Naive B cell (primary cell): ENCODE results near the gene CPA1. TPM values are rescaled to one million over a fixed set of nuclear protein-coding genes. Genes with fewer than 3 reads are reported as not detected.
A peak's percentile ranks its signal among the peaks of the same experiment; 100 is the strongest.

Experiments
- ATAC-seq, 2 donors: fragments of 150-1000 bp; cut with Tn5 transposase; 2 replicates each; pipeline ENCODE4 v1.10.0; 2021; ENCODE audit warnings: low read depth in 2 of 2, mild to moderate bottlenecking in 2 of 2, moderate library complexity in 2 of 2
- DNase-seq: peaks from one replicate; pipeline ENCODE4 v3.0.0; 2022
- H3K27ac Mint-ChIP-seq, 6 donors: one replicate each; pipeline ENCODE4 v1.8.0; 2020 to 2022; ENCODE audit warnings: mild to moderate bottlenecking in 6 of 6, mixed read lengths in 6 of 6, moderate library complexity in 5 of 6, inconsistent platforms in 2 of 6
- H3K27me3 Mint-ChIP-seq, 3 donors: one replicate each; pipeline ENCODE4 v1.8.0; 2021 to 2022; ENCODE audit warnings: mixed read lengths in 3 of 3, mild to moderate bottlenecking in 1 of 3
- H3K36me3 Mint-ChIP-seq, 2 donors: one replicate each; pipeline ENCODE4 v1.8.0; 2020 to 2022; ENCODE audit warnings: mixed read lengths in 2 of 2, inconsistent platforms in 1 of 2, mild to moderate bottlenecking in 1 of 2
- H3K4me1 Mint-ChIP-seq, 3 donors: one replicate each; pipeline ENCODE4 v1.8.0; 2020 to 2022; ENCODE audit warnings: mixed read lengths in 3 of 3, inconsistent platforms in 1 of 3, mild to moderate bottlenecking in 1 of 3, moderate library complexity in 1 of 3
- H3K4me3 Mint-ChIP-seq, 8 donors: one replicate each; pipeline ENCODE4 v1.8.0; 2020 to 2022; ENCODE audit warnings: mild to moderate bottlenecking in 8 of 8, mixed read lengths in 8 of 8, moderate library complexity in 8 of 8, inconsistent platforms in 2 of 8
- H3K9me3 Mint-ChIP-seq, 7 donors: one replicate each; pipeline ENCODE4 v1.8.0; 2020 to 2022; ENCODE audit warnings: mixed read lengths in 7 of 7, mild to moderate bottlenecking in 5 of 7, inconsistent platforms in 2 of 7, moderate library complexity in 1 of 7
- polyA plus RNA-seq, 6 donors: library from polyadenylated mRNA; unstranded; fragments of 300-500 nt; fragmentation: Illumina TruSeq; gene quantifications; one replicate each; pipeline ENCODE4 v1.2.3, GENCODE V29; 2021; ENCODE audit warnings: low read depth in 6 of 6

Gene CPA1
- polyA plus RNA-seq, 6 donors from 2014 or later = not detected

GRCh38 chr7:130398526-130399090 lies 18.3 kb downstream of the CPA1 start:
- peaks cover 4 to 11% (median 10%) of the 10 kb centered on the region in 3 donors for H3K4me1 Mint-ChIP-seq
- DNase-seq = no peak
- H3K9me3 Mint-ChIP-seq = no peaks in the 10 kb centered on the region
- H3K4me3 Mint-ChIP-seq = no peak overlapping the region
- peaks cover 0 to 10% of the 10 kb centered on the region in 2 donors for H3K36me3 Mint-ChIP-seq
- peak overlapping the region in 1 of 6 donors; percentile 60 for H3K27ac Mint-ChIP-seq
- no peaks in the 10 kb centered on the region for H3K27me3 Mint-ChIP-seq
- ATAC-seq = no peak

- H3K36me3 Mint-ChIP-seq = peaks cover 0 to 10% of the 10 kb centered on the region in 2 donors
- H3K27ac Mint-ChIP-seq = peak overlapping the region in 1 of 6 donors; percentile 44
- ATAC-seq (no peak), DNase-seq (no peak)
- no peaks in the 10 kb centered on the region for H3K9me3 Mint-ChIP-seq
- no peaks in the 10 kb centered on the region for H3K4me1 Mint-ChIP-seq
- no peak overlapping the region for H3K4me3 Mint-ChIP-seq
- H3K27me3 Mint-ChIP-seq = no peaks in the 10 kb centered on the region
Observed at GRCh38 chr7:130400120-130400572, 19.9 kb downstream of the CPA1 start.

DNA sequence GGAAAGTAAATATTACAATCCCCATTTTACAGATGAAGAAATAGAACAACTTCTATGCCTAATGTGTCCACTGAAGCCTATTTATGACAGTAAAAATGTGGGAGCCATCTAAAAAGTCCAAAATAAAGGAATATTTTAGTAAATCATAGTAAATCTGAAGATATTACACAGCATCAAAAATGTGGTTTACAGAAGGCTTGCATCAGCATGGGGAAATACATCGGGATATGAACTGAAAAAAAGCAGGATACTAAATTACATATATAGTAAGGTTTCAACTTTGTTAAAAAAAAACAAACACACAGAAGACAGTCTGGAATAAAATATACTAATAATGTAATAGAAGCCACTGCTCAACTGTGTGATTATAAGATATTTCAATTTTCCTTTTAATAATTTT lies 20.8 kb downstream of the CPA1 start:
- Mint-ChIP-seq H3K27me3 (no peaks in the 10 kb centered on the region), H3K27ac (no peak overlapping the region), H3K4me3 (no peak overlapping the region), H3K36me3 (peaks cover 0 to 10% of the 10 kb centered on the region in 2 donors), H3K9me3 (no peaks in the 10 kb centered on the region), H3K4me1 (no peaks in the 10 kb centered on the region)
- no peak for ATAC-seq
- no peak for DNase-seq

DNA sequence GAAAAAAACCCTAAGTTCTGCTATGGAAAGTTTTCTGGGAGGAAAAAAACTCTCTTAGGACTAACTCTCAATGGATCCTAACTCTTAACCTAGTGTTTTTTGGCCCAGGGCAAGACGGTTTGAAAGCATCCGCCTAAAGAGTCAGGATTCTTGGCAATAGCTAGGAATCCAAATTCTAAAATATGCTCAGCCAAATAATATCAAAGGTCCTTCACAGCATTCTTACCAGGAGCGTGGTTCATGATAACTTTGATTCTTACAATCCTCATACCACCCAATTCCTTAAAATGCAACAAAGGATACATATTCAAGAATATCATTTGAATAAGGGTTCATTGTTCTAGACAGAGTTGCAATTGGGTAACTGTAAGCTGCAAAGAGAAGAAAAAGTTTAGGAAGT lies 21.3 kb downstream of the CPA1 start:
- Mint-ChIP-seq H3K27ac (no peak overlapping the region), H3K36me3 (peaks cover 0 to 10% of the 10 kb centered on the region in 2 donors), H3K9me3 (no peaks in the 10 kb centered on the region), H3K27me3 (no peaks in the 10 kb centered on the region), H3K4me1 (no peaks in the 10 kb centered on the region), H3K4me3 (no peak overlapping the region)
- DNase-seq = no peak
- ATAC-seq = no peak

DNA sequence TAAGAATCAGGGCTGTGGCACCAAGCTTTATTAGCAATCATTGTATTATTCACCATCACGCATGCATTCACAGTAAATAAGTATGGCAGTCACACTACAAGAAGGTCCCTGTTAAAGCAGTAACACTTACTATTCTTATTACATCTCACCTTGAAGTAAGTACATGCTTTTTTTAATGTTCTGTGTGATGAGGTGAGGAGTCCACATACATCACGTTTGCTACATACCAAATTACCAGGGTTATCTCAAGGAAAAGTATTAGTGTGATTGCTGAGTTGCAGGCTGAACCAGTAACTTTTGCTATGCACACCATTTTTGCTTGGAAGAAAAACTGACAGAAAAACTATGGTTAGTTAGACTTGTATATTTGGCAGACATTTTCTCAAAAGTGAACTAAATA lies 24.7 kb downstream of the CPA1 start:
- peaks cover 0 to 5% of the 10 kb centered on the region in 2 donors for H3K36me3 Mint-ChIP-seq
- no peaks in the 10 kb centered on the region for H3K9me3 Mint-ChIP-seq

DNA sequence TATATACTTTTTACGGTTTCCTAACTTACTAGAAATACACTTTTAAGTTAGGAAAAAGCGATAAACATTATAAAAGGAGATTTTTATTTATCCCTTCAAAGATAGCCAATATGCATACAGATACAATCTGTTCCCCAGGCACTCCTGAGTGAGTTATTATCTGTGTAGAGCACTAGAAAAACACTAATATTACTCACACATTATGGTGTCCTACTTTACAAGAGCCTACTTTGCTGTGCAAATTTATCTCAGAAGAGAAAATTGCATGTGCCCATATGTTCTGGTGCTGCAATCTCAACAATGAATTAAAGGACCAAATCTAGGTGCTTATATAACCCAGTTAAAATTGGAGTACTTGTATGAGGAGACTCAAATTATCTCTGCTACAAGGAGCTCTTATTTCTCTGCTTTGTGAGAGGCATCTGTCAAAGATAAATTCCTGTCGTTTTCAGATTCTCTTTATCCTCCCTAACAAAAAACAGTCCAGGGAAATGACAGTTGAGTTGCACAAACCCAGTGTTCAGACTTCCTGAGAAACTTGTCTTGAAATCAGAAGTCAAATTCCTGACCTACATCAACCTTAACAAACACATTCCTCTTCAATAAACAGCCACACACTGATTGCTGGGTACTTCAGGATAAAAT lies 28.9 kb downstream of the CPA1 start:
- Mint-ChIP-seq H3K4me3 (no peak overlapping the region), H3K27ac (no peak overlapping the region)

More for the DNA sequence above, 24.7 kb downstream of the CPA1 start:
- Mint-ChIP-seq H3K27me3 (no peaks in the 10 kb centered on the region), H3K4me1 (no peaks in the 10 kb centered on the region), H3K27ac (no peak overlapping the region), H3K4me3 (no peak overlapping the region)
- ATAC-seq (no peak), DNase-seq (no peak)

GRCh38 chr7:130409712-130410072 lies 29.4 kb downstream of the CPA1 start:
- Mint-ChIP-seq H3K9me3 (no peaks in the 10 kb centered on the region), H3K4me1 (no peaks in the 10 kb centered on the region), H3K4me3 (no peak overlapping the region)

More for the DNA sequence above, 28.9 kb downstream of the CPA1 start:
- no peaks in the 10 kb centered on the region for H3K36me3 Mint-ChIP-seq
- H3K4me1 Mint-ChIP-seq = no peaks in the 10 kb centered on the region
- no peaks in the 10 kb centered on the region for H3K9me3 Mint-ChIP-seq
- ATAC-seq = no peak
- H3K27me3 Mint-ChIP-seq = no peaks in the 10 kb centered on the region
- DNase-seq = no peak

GRCh38 chr7:130410868-130411541 lies 30.7 kb downstream of the CPA1 start:
- no peaks in the 10 kb centered on the region for H3K9me3 Mint-ChIP-seq
- peaks cover 0 to 5% (median 0%) of the 10 kb centered on the region in 3 donors for H3K4me1 Mint-ChIP-seq
- H3K4me3 Mint-ChIP-seq = no peak overlapping the region
- H3K27ac Mint-ChIP-seq = no peak overlapping the region
- DNase-seq (no peak), ATAC-seq (no peak)
- no peaks in the 10 kb centered on the region for H3K36me3 Mint-ChIP-seq
- H3K27me3 Mint-ChIP-seq = no peaks in the 10 kb centered on the region

More at GRCh38 chr7:130409712-130410072, 29.4 kb downstream of the CPA1 start:
- DNase-seq (no peak), ATAC-seq (no peak)
- Mint-ChIP-seq H3K36me3 (no peaks in the 10 kb centered on the region), H3K27me3 (no peaks in the 10 kb centered on the region), H3K27ac (peak overlapping the region in 1 of 6 donors; percentile 54)

- H3K4me1 Mint-ChIP-seq = peaks cover 0 to 5% (median 0%) of the 10 kb centered on the region in 3 donors
- H3K27ac Mint-ChIP-seq = no peak overlapping the region
- DNase-seq = no peak
- no peaks in the 10 kb centered on the region for H3K9me3 Mint-ChIP-seq
- ATAC-seq = no peak
- no peaks in the 10 kb centered on the region for H3K36me3 Mint-ChIP-seq
- H3K27me3 Mint-ChIP-seq = no peaks in the 10 kb centered on the region
- H3K4me3 Mint-ChIP-seq = no peak overlapping the region
Observed at GRCh38 chr7:130413201-130413600, 32.9 kb downstream of the CPA1 start.

DNA sequence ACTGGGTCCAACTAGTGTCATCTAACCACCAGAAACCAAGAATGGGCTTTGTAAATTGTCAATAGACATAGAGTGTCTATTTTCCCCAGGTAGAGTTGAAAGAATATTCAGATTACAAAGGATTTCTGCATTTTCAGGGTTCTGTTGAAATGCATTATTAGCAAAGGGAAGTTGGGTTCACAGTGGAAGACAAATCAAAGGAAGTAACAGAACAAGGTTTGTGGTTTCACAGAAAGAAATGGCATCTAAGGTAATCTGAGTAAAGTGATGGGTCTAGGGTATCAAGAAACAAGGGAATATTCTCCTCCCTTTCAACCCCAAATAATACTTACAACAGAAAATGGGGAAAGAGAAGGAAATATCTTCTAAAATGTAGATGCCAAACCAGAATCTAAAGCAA lies 34.7 kb downstream of the CPA1 start:
- Mint-ChIP-seq H3K4me3 (no peak overlapping the region), H3K9me3 (no peaks in the 10 kb centered on the region), H3K27me3 (no peaks in the 10 kb centered on the region), H3K27ac (no peak overlapping the region), H3K4me1 (peaks cover 0 to 5% (median 0%) of the 10 kb centered on the region in 3 donors), H3K36me3 (no peaks in the 10 kb centered on the region)
- ATAC-seq (no peak), DNase-seq (no peak)

DNA sequence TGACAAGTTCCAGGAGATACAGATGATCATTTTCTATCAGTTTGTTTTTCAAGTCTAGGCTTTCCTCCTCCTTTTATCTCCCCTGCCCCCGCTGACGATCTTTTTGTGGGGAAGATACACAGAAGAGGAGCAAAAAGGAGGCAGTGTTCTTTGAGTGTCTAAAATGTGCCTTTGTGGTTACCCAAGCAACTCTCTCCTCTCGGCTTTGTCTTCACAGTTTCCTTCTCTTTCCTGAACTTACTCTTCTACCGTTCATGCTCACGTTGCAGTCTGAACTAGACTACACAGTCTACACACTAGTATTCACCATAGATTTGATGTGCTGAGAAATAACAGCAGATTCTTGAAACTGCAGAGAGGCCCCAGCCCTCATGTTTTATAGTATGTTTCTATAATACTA lies 36.9 kb downstream of the CPA1 start:
- H3K27ac Mint-ChIP-seq = peak overlapping the region in 1 of 6 donors; percentile 17
- H3K4me1 Mint-ChIP-seq = peaks cover 0 to 5% (median 0%) of the 10 kb centered on the region in 3 donors
- no peaks in the 10 kb centered on the region for H3K27me3 Mint-ChIP-seq
- no peak for ATAC-seq
- DNase-seq = no peak
- H3K4me3 Mint-ChIP-seq = no peak overlapping the region
- no peaks in the 10 kb centered on the region for H3K9me3 Mint-ChIP-seq
- peaks cover 0 to 6% of the 10 kb centered on the region in 2 donors for H3K36me3 Mint-ChIP-seq

DNA sequence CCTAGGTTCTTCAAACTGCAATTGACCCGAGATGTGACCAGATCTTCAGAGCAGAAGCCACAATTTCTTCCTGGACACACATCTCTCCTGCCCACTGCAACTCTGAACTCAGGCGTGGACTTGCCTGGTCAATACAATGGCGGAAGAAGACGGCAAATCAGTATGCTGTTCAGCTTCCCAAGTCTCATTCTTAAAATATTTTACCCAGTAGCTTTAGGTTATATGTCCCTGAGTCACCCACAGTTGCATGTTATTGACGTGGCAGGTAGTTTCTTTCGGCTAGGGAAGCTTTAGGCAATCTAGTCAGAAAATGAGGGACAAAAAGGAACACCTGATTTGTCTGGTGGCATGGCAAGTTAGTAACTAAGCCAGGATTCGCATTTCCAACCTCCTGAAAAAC lies 38.0 kb downstream of the CPA1 start:
- peaks cover 0 to 5% (median 0%) of the 10 kb centered on the region in 3 donors for H3K4me1 Mint-ChIP-seq
- no peak for ATAC-seq

DNA sequence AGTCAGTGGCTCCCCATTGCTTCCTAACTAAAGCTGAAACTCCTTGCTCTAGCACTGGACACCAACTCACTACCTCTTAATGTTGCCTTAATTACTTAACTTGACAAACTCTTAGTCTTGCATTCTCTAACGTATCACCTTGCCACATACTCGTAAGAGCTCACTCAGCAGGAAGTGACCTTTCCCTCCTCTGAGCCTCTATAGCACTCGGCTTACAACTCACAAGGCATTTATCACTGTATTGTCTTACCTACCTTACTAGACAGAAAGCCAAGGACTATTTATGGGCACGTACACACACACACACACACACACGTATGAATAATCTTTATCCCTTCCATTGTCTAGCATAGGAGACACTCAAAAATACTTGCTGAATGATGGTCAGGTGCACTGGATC lies 39.4 kb downstream of the CPA1 start:
- Mint-ChIP-seq H3K4me1 (peaks cover 0 to 5% (median 0%) of the 10 kb centered on the region in 3 donors), H3K27me3 (no peaks in the 10 kb centered on the region), H3K27ac (no peak overlapping the region), H3K36me3 (peaks cover 0 to 6% of the 10 kb centered on the region in 2 donors), H3K9me3 (no peaks in the 10 kb centered on the region), H3K4me3 (no peak overlapping the region)
- no peak for DNase-seq
- no peak for ATAC-seq

More for the DNA sequence above, 38.0 kb downstream of the CPA1 start:
- H3K9me3 Mint-ChIP-seq = no peaks in the 10 kb centered on the region
- no peak overlapping the region for H3K4me3 Mint-ChIP-seq
- no peak for DNase-seq
- H3K36me3 Mint-ChIP-seq = peaks cover 0 to 6% of the 10 kb centered on the region in 2 donors
- no peaks in the 10 kb centered on the region for H3K27me3 Mint-ChIP-seq
- no peak overlapping the region for H3K27ac Mint-ChIP-seq
